Kidney capillary endothelial cell (primary cell): ENCODE results near the gene ASCL2.
A peak's percentile ranks its signal among the peaks of the same experiment; 100 is the strongest.

Source experiments
- DNase-seq: peaks from one replicate; pipeline ENCODE4 v3.0.0-alpha.2; 2018; ENCODE audit warnings: low spot score

Gene ASCL2

GRCh38 chr11:2271327-2272227 is 1.2 kb upstream of the ASCL2 start:
- DNase-seq, result no peak

DNA sequence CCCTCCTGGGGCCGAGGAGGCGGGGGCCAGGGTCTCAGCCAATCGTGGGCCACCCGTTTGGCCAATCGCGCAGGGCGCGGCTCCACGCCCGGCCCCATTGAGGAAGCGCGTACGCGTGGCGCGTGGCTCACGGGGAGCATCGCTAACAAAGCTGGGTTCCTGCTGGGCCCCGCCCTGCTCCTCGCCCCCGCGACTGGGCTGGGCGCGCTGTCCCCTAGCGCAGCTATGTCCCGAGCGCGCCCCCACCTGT is 614 bp upstream of the ASCL2 start:
- no peak for DNase-seq

GRCh38 chr11:2269601-2270321 is 627 bp downstream of the ASCL2 start:
- DNase-seq, result peak; percentile 50

DNA sequence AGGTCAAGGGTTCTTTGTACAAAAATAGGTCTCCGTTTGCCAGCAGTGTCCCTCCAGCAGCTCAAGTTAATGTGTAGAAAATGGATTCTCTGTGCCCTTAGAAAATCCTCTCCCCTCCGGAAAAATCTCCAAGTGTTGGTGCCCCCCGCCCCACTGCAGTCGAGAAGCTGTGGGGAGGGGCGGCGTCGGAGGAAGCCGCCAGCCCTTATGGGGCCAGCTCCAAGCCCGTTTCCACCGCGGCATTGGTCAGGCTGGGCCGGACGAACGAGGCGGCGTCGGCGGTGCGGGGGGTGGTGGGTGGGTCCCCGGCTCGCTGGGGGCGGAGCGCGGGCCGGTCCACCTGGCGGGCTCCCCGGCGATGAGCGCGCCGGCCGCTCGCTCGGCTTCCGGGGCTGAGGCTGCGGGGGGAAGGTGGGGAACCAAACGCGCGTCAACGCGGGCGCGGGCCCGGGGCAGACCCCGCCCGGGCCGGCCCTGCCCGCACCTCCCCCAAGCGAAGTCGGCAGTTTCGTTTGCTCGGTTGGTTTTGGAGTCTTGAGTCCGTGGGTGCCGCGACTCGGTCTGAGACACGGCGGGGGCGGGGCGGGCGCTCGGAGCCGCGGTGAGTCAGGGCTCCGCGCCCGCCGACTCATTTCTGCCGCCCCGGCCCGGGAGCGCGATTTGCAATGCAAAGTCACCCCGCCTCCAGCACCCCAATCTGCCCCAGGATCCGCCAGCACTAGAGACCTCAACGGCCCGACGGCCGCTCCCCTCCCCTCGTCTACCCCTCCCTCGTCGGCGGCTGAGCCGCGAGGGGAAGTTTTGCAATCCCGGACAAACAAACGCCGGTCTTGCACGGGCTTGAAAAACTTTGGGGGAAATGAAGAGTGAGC is 1.4 kb downstream of the ASCL2 start:
- no peak for DNase-seq

DNA sequence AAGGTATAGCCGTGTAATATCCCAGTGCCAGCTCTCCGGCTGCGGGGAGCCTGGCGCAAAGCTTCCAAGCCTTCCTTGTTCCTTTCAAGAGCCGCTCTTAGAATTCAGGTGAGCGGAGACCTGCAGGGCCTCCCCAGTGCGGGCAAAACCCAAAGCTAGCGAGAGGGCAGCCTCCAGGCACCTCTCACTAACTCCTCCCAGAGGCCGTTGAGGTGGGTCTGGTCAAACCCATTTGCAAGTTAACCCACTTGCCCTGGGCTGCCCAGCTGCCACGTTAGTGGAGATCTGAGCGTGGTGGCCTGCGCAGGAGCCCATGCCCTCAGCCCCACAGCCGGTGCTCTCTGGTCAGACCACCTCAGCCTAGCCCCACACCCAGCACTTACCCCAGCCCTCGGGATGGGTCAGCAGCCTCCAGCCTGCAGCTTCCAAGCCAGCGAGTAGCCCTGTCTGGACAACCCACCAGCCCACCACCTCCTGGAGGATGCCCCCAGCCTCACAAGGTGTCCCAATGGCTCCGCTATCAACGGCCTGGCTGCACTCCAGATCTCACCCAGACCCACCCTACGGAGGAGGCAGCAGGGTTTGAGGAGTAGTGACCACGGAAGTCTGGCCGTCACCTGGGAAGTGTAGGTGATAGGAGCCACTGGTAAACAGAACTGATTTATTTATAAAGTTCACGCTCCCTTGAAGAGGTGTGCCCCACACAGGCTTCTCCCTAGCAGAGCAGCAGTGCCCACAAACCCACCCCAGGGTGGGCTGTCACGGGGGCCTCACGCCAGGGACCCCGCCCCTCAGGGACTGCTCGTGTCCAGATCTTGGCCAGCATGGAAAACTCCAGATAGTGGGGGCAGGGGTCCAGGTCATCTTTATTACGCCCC is 2.3 kb downstream of the ASCL2 start:
- no peak for DNase-seq

DNA sequence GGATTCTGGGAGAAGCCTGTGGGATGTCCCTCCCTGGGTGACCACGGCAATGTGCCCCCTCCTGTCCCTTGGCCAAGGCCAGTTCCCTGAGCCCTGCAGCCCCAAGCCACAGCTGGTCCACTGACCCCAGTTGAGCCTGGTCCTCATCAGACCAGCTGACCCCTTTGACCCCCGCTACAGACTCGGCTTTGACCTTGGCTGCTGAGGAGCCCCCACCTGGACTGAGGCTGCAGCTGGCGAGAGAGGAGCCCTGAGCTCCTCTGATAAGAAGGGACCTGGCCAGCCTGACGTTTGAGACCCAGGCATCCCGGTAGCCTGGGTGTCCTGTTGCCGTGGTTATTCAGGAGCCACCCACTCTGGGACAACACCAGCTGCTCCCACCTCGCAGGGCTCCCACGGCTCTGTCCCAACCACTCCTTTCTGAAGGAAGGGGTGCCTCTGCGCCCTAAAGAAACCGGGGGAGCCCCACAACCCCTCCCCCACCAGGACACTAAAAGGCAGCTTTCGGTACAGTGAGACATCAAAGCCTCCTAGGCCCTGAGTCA is 3.0 kb downstream of the ASCL2 start:
- DNase-seq, result no peak

- DNase-seq, result no peak
Measured at GRCh38 chr11:2266586-2267305, 3.6 kb downstream of the ASCL2 start.

DNA sequence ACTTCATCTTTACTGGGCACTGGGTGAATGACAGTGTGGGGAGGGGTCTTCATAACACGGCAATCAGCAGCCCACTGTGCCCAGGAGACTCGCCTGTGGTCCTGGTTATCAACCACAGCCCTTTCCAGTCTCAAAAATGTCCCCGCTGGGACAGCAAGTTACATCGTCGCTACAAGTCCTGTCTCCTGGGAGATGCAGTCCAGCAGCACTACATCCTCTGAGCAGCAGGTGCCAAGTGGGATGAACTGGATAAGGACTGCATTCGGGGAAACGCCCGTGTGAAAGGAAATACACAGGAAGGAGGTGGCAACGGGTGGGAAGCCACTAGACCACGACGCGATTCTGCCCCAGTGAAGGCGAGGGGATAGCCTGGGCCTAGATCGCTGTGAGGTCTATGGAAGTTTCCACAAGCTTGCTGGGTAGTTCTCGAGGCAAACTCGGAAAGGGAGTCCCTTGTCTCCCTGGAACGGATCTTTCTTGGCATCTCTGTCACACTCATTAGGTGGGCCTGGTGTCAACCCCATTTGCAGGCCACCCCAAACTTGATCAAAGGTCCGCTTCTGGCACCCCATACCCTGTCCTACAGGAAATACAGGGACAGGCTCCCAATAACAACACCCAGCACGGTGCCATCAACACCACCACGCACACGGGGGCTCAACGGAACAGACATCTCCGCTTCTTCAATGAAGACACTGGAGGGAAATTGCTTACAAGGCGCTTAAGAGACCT is 4.4 kb downstream of the ASCL2 start:
- DNase-seq, result no peak

- DNase-seq, result no peak
Measured at GRCh38 chr11:2265396-2265795, 5.0 kb downstream of the ASCL2 start.

- DNase-seq, result no peak
Measured at GRCh38 chr11:2264366-2265053, 5.9 kb downstream of the ASCL2 start.

- no peak for DNase-seq
Measured at GRCh38 chr11:2263724-2264360, 6.5 kb downstream of the ASCL2 start.

- no peak for DNase-seq
Measured at GRCh38 chr11:2263071-2263565, 7.3 kb downstream of the ASCL2 start.

- DNase-seq, result no peak
Measured at GRCh38 chr11:2262301-2263070, 7.9 kb downstream of the ASCL2 start.

DNA sequence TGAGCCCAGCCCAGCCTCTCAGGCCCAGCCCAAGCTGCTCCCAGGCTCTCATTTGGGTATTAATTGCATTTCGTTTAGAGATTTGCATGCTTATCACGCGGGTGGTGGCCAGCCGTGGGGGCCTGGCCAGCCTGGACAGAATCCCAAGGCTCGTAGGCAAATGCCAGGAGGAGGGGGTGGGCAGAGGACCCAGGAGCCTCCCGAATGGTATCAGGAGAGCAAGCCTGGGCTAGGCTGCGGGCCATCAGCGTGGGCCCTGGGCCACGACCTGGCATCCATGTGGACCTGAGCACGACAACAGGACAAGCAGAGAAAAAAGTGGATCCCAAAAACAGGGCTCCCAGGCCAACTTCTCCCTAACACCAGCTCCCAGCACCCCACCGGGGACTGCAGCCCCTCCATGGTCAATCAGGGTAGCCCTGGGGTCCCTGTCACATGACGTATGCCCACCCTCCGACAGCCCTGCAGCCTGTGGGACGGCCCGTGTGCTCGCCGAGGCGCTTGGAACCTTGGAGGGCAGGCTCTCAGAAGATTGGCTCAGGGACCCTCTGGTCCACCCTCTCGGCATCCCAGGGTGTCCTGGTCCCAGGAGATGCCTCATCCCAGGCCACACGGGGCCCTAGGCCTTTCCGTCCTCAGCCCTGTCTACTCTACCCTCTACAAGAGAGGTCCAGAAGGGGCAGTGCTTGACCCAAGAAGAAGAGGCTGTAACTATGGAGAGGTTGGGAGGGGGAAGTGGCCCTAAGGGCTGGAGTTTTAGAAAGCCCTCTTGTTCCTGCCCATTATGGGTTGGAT is 8.8 kb downstream of the ASCL2 start:
- no peak for DNase-seq

GRCh38 chr11:2260491-2261364 is 9.7 kb downstream of the ASCL2 start:
- no peak for DNase-seq

- DNase-seq, result no peak
Measured at GRCh38 chr11:2259897-2260451, 10.4 kb downstream of the ASCL2 start.
